Keratinocyte (primary cell): Measurements from ENCODE around the gene RPAP2.

Experiments used
- EZH2 ChIP-seq: IDR thresholded peaks from one replicate; pipeline ENCODE4 v1.6.1; 2012; ENCODE audit warnings: inconsistent platforms, mild to moderate bottlenecking, low read length, moderate library complexity
- TF ChIP-seq, protein P1 (sequence below), 3 experiments: IDR thresholded peaks in 1 of 3; conservative IDR thresholded peaks in 1 of 3; optimal IDR thresholded peaks in 1 of 3; 2 replicates in 2 of 3; 3 replicates in 1 of 3; pipeline versions ENCODE3 to v1.5.1; 2011; ENCODE audit warnings: low read length in 3 of 3, mild to moderate bottlenecking in 3 of 3, moderate library complexity in 2 of 3, control low read depth in 1 of 3, inconsistent platforms in 1 of 3; ENCODE audit not compliant: insufficient read depth in 2 of 3; ENCODE audit errors: extremely low read depth in 1 of 3

DNA sequence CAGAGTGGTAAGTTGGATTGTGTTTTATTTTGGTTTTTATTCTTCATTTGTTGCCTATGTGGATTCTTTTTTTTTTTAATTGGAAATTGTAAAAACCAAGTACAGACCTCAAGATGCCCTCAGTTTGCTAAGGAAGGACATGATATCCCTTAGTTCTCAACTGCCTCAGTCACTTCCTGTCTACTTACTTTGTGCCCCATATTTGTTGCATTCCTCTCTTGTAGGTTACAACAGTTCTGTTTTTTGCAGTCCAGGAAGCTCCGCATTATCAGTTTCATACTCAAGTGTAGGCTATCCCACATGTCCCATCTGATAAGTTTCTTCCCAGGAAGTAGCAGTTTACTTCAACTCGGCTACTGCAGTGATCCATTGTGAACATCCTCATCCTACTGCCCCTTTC is 82.0 kb downstream of the RPAP2 start:
- TF ChIP-seq, protein P1, sequence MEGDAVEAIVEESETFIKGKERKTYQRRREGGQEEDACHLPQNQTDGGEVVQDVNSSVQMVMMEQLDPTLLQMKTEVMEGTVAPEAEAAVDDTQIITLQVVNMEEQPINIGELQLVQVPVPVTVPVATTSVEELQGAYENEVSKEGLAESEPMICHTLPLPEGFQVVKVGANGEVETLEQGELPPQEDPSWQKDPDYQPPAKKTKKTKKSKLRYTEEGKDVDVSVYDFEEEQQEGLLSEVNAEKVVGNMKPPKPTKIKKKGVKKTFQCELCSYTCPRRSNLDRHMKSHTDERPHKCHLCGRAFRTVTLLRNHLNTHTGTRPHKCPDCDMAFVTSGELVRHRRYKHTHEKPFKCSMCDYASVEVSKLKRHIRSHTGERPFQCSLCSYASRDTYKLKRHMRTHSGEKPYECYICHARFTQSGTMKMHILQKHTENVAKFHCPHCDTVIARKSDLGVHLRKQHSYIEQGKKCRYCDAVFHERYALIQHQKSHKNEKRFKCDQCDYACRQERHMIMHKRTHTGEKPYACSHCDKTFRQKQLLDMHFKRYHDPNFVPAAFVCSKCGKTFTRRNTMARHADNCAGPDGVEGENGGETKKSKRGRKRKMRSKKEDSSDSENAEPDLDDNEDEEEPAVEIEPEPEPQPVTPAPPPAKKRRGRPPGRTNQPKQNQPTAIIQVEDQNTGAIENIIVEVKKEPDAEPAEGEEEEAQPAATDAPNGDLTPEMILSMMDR (optimal IDR thresholded peaks at IDR 0.05 in 1 of 3, IDR thresholded peaks at IDR 0.05 in 1 of 3, conservative IDR thresholded peaks at IDR 0.05 in 1 of 3; ENCODE audit: extremely low read depth in 1 of 3, insufficient read depth in 2 of 3, low read length in 3 of 3), result no peak
- TF ChIP-seq EZH2, result no peak
